Measurements from ENCODE around the gene SPATA46.
"Not testable (repeated sequence)": the region's sequence is repeated elsewhere in the genome, so short reads cannot be mapped to it uniquely, and the experiment has no call there.

The SPATA46 gene

DNA sequence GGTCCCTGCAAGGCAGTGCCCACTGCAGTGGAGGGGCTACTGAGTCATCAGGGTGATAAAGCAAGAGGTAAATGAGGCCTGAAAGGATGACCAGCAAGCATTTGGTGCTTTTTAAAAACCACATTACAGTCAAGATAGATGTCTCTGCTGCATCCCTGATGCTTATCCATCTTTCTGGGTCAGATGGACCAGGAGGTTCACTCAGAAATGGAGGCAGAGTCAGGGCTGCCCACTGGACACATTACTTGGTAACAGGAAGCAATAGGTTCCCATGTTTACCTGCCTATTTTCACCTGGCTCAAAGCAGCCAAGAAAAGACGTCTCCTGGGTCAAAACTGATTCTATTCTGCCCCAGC lies 3.6 kb downstream of the SPATA46 start:
- no peak for DNase-seq

DNA sequence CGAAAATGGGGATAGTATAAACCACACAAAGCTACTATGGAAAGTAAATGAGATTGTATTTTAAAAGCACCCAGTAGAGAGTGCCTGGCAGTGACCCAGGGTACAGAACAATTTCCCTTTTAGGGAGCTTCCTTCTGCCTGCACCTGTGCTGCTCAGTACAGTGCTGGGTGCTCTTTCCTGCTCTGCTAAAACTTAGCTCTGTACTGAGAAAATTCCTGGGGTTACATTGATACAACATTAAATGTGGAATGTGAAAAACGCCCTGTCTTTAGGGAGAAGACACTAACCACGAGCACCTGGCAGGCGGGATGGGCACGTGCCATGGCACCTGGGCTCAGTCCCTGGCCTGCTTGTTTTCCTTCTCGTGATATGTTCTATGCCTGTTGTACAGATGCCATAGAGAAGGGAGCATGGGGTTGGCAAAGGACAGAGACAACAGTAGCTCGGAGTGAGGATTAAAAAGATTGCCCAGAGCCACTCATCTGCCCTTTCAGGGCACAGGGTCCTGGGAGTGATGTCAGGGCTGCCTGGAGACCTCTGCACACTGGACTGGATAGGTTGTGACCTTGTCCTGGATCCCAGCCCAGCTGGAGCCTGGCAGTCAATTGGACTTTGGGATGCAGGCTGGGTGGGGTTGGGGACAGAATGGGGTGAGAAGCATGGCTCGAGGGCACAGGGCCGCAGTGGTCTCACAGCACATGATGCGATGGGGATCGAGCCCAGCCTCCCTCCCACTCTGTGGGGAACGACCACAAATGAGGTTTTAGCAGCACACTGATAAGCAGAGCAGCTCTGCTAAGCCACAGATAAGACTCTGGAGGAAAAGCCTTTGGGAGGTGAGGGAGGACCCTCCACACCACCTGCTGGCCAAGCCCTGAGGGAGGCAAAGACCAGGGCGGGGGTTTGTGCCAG lies 4.2 kb downstream of the SPATA46 start:
- DNase-seq = no peak

DNA sequence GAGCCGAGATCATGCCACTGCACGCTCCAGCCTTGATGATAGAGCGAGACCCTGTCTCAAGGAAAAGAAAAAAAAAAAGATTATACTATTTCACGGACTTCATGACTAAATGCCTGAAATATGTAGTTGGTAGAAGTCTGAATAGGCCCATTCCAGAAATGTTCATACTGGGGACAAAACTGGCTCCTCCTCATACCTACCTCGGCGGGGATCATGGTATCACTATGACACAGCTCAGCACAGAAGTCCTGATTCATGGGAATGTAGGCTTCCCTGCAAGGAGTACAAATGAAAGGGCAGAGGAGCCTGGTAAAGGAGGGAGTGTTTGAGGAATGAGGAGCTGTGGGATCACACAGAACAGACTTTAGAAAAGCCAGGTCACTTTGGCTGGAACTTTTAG lies 5.0 kb downstream of the SPATA46 start:
- no peak for DNase-seq

DNA sequence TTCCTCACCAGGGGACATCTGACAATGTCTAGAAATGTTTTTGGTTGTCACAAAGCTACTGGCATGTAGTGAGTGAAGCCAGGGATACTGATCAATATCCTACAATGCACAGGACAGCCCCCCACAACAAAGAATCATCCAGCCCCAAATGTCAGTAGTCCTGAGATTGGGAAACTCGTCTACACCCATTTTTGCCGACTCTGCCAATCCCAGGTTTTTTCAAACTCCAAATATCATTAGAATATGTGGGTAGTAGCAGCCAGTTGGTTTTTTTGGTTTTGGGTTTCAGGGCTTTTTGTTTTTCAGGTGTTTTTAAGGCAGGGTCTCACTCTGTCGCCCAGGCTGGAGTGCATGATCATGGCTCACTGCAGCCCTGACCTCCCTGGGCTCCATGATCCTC lies 5.9 kb downstream of the SPATA46 start:
- DNase-seq = no peak

DNA sequence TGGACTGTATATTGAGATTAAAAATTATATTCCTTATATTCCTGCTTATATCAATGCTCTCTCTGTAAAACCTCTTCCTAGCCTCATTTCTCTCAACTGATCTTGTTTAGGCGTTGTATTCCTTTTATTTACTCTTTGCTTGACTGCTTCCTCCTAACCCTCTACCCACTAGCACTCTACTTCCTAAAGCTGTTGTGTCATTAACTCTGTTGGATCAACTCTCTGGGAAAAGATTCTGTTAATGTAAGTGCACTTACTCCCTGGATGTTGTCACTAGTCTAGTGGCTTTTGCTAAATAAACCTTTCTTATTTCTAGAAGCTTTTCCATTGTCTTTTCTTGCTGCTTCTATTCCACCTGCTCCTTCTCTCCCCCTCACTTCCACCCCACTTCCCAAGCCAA lies 6.5 kb downstream of the SPATA46 start:
- DNase-seq = no peak

DNA sequence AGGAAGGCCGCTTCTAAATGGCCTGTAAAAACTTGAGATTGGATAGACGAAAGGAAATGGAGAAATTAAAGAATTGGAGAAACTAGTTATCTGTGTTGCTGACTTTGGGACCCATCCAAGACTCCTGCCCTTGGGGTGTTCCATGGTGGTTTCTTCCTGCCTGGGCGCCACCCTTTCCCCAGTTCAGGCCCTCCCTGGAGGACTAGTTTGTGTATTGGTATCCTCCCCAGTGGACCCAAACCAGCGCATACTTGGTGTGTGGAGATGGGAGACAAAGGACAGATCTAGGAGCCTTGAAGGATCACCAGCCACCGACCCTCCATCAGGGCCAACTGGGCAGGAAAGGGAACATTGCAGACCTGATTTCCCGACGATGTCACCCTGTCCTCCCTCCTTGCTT lies 7.1 kb downstream of the SPATA46 start:
- DNase-seq = no peak

DNA sequence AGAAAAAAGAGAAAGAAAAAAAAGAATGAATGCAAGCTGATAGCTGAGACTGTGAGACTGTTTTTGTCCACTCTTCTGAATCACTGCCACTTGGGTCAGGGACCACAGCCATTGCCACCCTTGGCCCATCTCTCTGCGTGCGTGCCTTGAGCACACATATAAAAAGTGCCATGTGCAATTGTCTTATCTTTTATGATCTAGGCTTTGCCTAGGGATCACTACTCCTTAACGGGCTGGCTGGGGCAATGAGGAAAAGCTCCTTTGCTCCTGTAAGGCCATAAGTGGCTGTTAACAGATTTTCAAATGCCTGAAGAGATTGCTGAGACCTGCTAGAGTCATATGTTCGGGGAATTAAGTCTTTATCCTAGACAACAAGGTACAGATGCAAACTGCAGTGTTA lies 8.2 kb downstream of the SPATA46 start:
- DNase-seq = no peak

DNA sequence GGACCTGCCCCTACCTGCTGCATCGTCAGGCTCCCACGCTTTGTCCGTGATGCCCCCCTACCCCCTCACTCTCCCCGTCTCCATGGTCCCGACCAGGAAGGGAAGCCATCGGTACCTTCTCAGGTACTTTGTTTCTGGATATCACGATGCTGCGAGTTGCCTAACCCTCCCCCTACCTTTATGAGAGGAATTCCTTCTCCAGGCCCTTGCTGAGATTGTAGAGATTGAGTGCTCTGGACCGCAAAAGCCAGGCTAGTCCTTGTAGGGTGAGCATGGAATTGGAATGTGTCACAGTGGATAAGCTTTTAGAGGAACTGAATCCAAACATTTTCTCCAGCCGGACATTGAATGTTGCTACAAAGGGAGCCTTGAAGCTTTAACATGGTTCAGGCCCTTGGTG lies 8.9 kb downstream of the SPATA46 start:
- no peak for DNase-seq

DNA sequence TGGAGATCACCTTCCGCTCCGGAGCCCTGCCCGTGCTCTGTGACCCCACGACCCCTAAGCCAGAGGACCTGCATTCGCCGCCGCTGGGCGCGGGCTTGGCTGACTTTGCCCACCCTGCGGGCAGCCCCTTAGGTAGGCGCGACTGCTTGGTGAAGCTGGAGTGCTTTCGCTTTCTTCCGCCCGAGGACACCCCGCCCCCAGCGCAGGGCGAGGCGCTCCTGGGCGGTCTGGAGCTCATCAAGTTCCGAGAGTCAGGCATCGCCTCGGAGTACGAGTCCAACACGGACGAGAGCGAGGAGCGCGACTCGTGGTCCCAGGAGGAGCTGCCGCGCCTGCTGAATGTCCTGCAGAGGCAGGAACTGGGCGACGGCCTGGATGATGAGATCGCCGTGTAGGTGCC lies 9.6 kb downstream of the SPATA46 start:
- no peak for DNase-seq

DNA sequence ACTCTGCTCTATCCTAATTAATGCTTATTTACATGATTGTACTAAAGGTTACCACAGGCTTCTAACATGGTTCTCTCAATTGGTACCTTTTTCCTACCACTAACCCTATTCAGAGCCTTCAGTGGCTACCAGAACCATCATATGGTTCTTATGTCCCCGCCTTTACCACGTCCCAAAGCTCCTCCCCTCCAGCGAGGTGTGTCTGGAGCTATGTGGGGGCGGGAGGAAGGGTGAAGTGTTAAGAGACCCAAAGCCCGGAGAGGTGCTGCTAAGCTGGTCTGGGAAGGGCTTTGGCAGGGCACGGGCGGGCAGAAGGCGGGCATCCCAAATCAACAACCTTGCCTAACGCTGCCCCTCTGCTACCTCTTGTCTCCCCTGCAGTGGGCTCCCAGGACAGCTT lies 10.0 kb downstream of the SPATA46 start:
- DNase-seq = no peak

DNA sequence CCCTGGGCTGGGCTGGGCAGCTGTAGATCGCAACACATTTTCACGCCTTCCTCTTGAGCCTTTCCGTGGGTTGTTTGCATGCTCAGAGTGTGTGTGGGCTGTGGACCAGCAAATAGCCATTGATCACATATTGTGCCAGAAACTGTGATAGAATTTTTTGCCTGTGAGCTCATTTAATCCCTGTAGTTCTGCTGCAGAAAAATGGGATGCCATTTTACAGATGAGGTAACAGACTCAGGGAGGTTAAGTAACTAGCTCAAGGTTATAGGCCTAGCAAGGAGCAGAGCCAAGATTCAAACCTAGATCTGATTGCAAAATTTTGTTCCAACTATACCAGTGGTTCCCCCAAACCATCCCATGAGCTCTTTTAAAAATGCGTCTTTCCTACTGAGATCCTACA lies 10.5 kb downstream of the SPATA46 start:
- DNase-seq = no peak

DNA sequence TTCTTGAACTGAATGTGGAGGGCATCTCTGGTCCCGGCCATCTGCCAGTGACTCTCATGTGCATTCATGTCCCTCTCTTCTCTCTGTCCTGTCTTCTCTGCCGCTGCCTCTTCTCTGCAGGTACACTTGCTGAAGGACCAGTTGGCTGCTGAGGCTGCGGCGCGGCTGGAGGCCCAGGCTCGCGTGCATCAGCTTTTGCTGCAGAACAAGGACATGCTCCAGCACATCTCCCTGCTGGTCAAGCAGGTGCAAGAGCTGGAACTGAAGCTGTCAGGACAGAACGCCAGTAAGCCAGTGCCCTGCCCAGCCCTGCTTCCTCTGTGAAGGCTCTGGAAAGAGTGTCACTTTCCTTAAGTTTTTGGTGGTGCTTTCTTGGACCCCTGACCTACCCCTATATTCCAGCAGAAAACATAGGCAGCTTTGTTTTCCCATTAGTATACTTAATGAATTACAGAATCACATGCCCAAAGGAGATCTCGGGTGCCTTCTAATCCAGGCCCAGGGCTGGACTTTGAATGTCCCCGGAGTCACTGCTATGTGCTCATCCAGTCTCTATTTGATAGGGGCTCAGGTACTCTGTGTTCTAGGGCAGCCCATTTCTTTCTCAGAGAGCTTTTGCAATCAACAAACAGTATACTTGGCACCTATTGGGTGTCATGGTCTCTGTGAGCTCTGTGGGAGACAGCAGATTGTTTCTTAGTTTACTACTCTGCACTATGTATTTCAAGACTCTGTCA lies 11.2 kb downstream of the SPATA46 start:
- DNase-seq = no peak

DNA sequence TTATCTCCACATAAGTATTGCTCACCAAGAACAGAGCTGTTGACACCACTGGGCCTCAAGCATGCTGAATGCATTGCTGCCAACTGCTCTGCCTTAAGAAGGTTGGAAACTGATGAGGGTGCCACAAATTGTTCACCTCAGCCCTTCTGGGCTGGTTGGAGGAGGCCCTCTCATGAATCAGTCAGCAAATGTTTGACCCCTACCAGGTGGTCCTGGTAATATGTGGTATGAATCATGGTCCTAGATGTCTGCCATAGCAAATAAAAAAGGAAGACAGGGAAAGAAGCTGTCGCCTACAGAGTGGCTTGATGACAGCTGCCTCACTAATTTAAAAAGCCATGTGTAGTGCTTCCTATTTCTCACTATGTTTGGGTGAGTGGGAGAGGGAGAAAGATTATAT lies 12.2 kb downstream of the SPATA46 start:
- DNase-seq = no peak

DNA sequence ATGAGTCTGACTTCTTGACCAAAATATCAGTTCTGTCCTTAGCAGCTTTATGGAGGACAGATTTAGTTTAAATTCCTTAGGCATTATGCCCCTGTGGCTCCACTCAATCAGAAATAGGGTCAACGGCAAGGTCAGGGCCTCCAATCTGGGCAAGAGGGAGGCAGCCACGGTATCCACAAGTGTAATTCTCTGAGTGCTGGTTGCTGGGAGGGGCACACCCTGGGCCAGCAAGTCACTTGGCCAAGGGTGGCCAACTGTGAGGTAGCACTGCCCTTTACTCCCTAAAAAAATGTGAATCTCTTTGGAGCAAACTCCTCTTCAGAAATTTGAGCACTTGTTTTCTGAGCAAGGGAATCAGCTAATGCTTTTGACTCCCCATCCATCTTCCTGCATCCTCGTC lies 12.8 kb downstream of the SPATA46 start:
- no peak for DNase-seq

DNA sequence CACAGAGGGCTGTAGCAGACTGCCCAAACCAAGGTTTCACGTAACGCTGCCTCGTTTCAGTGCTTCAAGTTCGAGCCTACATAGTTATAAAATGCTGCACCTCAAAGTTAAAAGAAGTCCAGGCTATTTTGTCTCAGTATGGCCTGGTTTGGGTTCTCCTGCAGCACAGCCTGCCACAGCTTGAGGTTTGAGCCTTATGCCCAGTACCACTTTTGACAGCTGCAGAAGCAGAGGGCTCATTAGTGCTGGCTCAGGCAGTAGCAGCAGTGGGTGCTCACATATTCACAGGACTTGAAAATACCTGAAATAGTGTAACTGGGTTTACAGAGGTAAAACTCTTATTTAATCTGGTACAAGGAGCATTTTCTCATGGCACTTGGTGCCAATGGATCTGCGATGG lies 15.3 kb downstream of the SPATA46 start:
- no peak for DNase-seq

DNA sequence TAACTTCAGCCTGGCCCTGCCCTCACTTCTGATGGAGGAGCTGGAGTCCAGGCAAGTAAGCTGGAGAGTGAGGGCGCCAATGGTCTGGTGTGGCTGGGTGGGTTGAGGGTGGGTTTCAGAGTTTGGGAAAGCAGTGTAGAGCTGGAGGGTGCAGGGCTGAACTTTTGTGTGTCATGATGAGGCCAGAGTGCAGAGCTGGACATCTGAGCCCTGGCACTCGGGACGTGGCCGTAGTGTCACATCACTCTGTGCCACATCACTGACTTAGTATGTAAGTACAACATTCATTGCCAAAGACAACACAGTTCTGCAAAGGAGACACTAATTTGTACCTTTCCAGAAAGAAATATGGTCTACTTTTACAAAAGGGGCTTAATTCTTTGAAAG lies 15.8 kb downstream of the SPATA46 start:
- DNase-seq = no peak

DNA sequence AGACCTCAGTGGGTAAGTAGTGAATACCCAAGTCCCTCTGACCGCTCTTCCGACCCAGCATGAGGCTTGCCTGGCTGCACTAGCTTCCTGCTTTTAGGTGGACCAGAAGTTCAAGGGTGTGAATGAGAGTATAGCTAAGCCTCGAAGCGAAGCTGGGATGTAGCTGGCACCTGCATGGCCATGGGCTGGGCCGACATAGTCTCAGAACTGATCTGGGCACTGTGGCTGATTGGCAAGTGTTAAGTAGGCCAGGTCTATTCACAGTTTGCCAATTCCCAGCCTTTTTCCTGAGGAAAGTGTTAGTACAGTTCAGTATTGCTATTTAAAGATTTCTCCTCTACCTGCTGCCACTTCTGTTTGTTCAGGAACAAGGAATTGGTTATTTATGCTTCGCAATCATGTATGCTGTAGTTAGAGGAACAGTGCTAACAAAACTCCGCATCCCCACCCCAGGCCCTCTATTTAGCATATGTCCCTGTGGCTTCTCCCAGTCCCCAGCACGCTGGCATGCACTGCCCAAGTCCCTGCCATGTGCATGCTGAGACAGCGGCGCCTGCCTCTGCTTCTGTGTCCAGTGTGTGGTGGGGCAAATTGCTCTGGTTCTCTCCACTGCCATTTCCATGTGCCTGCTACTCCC lies 16.3 kb downstream of the SPATA46 start:
- no peak for DNase-seq

DNA sequence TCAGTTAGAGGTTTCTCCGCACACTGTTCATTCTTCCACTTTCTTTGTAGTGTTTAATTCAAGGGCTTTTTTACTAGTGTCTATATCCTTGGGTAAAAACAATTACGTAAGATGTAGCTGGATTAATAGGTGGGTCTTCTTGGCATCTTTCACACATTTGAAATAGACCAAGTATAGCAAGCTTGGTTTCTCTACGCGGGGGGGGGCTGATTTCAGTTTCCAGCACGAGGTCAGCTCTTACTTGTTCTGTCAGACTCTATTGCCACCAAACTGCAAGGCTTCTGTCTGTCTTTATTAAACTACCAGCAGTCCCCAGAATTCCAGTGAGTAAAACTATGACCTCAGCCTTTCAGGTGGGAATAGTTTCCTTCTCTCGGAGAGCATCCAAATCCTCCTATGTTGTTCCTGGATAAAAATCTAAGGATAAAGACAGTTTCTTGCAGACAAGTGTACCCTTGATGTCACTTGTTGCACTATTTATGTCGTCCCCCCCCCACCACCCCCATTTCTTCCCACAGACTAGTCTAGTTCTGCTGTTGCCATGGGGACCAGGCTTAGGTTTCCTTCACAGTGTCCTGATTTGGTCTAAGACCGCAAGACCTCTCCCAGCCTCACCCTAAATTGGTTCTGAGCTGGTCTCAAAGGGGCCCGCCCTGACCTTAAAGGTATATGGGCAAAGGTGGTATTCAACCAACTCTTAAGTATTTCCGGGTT lies 17.0 kb downstream of the SPATA46 start:
- DNase-seq = no peak

DNA sequence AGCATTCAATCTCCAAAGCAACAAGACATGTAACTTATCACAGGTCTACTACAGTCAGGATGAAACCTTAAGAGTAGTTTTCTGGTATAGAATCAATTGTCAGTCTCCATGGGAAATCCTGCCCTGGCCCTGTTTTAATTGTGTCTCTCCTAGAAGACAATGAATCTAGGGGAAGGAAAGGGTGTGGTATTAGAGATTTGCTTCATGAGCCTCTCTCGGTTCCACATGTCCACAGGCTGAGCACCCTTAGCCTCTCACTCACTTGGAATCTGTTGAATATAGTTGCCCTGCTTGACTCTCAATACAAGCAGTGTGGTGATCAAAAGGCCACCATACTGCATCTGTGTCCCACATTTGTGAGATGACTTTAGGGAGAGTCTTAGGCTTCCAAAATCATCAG lies 17.7 kb downstream of the SPATA46 start:
- no peak for DNase-seq

DNA sequence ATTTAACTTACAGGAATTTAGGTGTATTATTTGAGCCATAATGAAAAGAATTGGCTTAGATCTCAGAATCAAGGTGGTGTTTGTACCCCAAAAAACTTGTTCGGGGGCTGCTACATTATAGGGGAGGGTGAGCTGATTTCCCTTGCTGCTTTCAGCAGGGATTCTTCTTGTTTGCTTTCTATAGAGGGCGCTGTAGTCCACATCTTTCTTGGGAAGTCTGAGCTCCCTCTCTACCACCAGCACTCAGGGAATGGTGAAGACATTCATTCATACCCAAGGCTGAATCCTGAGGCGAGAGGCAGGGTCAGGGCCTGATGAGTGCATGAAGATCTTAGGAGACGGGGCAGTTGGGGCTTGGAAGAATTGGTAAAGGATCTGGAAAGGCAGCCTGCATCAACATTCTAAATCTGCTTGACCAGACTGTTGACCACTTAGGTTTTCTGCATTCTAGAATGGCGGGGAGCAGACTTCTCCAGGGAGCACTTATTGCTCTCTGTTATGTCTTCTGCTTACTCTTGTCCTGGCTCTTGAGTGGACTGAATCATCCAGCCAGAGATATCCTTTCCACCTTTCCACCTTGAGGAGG lies 18.9 kb downstream of the SPATA46 start:
- no peak for DNase-seq

DNA sequence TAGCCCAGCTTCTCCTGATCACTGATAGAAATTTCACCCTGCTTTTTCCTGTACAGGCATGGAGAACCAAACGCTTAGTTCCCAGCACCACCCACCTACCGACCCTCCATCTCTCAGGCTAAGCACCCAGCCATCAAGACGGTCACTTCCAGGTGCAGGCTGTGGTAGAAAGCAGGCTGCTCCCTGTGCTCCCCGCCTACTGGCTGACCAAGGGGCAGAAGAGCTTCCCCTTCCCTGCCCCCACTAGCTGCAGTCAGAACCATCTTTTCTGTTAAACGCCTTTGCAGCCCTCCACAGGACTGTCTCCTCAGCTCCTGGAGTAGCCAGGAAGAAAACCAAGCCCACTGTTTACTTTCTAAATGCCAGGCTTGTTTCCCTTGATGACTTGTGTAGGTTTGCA lies 23.0 kb downstream of the SPATA46 start:
- no peak for DNase-seq

DNA sequence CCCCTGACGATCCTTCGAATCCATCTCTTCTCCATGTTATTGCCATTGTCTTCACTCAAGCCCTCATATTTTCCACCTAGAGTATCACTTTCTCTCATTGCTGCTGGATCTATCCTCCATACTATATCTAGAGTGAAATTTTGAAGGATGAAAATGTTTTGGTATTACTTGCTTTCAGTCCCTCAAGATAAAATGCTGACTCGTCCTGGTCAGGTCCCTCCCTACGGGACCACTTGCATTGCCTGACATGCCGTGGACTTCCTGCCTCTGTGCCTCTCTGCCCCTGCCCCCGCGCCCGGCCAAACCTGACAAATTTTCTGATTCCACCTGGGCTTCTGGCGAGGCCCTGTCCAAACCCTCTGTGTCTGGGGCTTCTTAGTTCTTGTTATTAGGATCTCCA lies 23.6 kb downstream of the SPATA46 start:
- no peak for DNase-seq

DNA sequence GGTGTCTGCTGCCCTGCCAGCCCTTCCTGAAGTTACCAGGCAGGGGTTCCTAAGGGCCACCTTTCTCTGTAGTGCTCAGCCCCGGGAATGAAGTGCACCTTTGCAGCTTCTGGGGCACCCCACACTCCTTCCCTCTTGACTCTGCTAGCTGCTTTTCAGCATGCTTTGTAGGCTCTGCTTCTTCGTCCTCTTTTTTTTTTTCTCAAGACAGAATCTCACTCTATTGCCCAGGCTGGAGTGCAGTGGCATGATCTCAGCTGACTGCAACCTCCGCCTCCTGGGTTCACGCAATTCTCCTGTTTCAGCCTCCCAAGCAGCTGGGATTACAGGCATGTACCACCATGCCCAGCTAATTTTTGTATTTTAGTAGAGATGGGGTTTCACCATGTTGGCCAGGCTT lies 24.8 kb downstream of the SPATA46 start:
- DNase-seq = not testable (repeated sequence)
